Epithelial cell of esophagus (primary cell): ENCODE measurements around the gene SPON2.

ENCODE experiments used
- DNase-seq: peaks from one replicate; pipeline ENCODE4 v3.0.0; 2010; ENCODE audit warnings: low read depth
- H3K4me3 ChIP-seq: 2 replicates; pipeline ENCODE4 v1.5.1; 2011; ENCODE audit warnings: mild to moderate bottlenecking, low read length, control low read depth
- CTCF ChIP-seq: IDR thresholded peaks from 2 replicates; pipeline ENCODE4 v1.5.1; 2011; ENCODE audit warnings: low read depth, mild to moderate bottlenecking, low read length, control low read depth, inconsistent platforms; ENCODE audit not compliant: insufficient read depth; ENCODE audit errors: missing control alignments

The SPON2 gene

GRCh38 chr4:1208266-1208961 is 36.0 kb upstream of the SPON2 start:
- TF ChIP-seq CTCF: no peak
- no peak overlapping the region for H3K4me3 ChIP-seq
- no peak for DNase-seq

- no peak overlapping the region for H3K4me3 ChIP-seq
- DNase-seq: no peak
Observed at GRCh38 chr4:1207603-1208265, 35.4 kb upstream of the SPON2 start.

GRCh38 chr4:1207157-1207470 is 34.7 kb upstream of the SPON2 start:
- TF ChIP-seq CTCF: no peak
- no peak for DNase-seq
- no peak overlapping the region for H3K4me3 ChIP-seq

More at GRCh38 chr4:1207603-1208265, 35.4 kb upstream of the SPON2 start:
- no peak for TF ChIP-seq CTCF

- TF ChIP-seq CTCF: no peak
- H3K4me3 ChIP-seq: no peak overlapping the region
- DNase-seq: no peak
Observed at GRCh38 chr4:1206299-1207156, 34.1 kb upstream of the SPON2 start.

- no peak for DNase-seq
- no peak overlapping the region for H3K4me3 ChIP-seq
- TF ChIP-seq CTCF: no peak
Observed at GRCh38 chr4:1205586-1206298, 33.4 kb upstream of the SPON2 start.

GRCh38 chr4:1204828-1205585 is 32.6 kb upstream of the SPON2 start:
- DNase-seq: no peak
- no peak overlapping the region for H3K4me3 ChIP-seq
- no peak for TF ChIP-seq CTCF
